Anterior cingulate cortex (tissue), 58 donors: Measurements from ENCODE around the gene GLRX.
"Not testable (repeated sequence)": the region's sequence is repeated elsewhere in the genome, so short reads cannot be mapped to it uniquely, and the experiment has no call there.

ENCODE experiments used
- DNase-seq, 58 donors: peaks; one replicate each; lab custom pipeline; 2025; lab: John Stamatoyannopoulos, UW

The GLRX gene

GRCh38 chr5:95856501-95856981 lies 34.0 kb upstream of the GLRX start:
- peak in 15 of 58 donors; percentile 15 to 53 (median 36) for DNase-seq

DNA sequence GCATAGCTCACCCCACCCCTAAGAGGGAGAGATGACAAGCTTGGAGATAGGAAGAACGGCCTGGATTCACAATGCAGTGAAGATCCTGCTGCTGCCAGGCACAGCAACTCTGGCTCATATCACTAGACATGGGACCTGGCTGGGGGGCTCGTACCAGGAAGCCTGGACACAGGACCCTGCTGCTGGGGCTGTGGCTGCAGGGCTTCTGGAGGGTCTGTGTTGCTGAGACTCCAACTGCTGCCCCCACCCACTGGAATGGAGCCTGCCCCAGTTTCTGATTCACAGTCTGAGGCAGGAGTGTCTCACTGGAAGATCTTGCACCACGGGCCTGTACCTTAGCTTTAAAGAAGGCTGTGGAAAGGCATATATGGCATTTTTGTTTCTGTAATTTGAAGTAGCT lies 31.0 kb upstream of the GLRX start:
- no peak for DNase-seq

- no peak for DNase-seq
These were observed 30.0 kb upstream of the GLRX start for GRCh38 chr5:95852567-95852966.

DNA sequence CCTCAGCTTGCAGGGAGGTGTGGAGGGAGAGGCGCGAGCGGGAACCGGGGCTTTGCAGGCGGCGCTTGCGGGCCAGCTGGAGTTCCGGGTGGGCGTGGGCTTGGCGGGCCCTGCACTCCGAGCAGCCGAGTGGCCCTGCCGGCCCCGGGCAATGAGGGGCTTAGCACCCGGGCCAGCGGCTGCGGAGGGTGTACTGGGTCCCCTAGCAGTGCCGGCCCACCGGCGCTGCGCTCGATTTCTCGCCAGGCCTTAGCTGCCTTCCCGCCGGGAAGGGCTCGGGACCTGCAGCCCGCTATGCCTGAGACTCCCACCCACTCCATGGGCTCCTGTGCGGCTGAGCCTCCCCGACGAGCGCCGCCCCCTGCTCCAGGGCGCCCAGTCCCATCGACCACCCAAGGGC lies 28.6 kb upstream of the GLRX start:
- not testable (repeated sequence) for DNase-seq

- no peak for DNase-seq
These were observed 27.9 kb upstream of the GLRX start for GRCh38 chr5:95850391-95850894.

GRCh38 chr5:95848701-95849100 lies 26.2 kb upstream of the GLRX start:
- no peak for DNase-seq

DNA sequence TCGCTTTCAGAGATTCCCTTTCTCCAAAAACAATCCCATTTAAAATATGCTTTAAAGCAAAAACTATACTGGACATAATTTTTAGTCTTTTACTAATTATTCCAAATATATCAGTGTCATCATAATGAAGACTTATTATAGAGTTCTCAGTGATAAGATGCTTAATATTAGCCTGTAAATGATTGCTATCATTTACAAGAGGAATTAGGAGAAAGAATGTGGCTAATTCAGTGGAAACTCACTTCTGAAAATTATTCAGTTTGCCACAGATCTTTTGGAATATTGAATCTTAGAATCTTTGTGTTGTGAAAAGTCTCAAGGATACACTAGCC lies 24.7 kb upstream of the GLRX start:
- no peak for DNase-seq

- peak in 52 of 58 donors; percentile 8 to 82 (median 56) for DNase-seq
These were observed 24.2 kb upstream of the GLRX start for GRCh38 chr5:95846554-95847260.

GRCh38 chr5:95845391-95845790 lies 22.9 kb upstream of the GLRX start:
- no peak for DNase-seq

GRCh38 chr5:95843733-95844223 lies 21.3 kb upstream of the GLRX start:
- peak in 2 of 58 donors; percentile 13 to 22 for DNase-seq

DNA sequence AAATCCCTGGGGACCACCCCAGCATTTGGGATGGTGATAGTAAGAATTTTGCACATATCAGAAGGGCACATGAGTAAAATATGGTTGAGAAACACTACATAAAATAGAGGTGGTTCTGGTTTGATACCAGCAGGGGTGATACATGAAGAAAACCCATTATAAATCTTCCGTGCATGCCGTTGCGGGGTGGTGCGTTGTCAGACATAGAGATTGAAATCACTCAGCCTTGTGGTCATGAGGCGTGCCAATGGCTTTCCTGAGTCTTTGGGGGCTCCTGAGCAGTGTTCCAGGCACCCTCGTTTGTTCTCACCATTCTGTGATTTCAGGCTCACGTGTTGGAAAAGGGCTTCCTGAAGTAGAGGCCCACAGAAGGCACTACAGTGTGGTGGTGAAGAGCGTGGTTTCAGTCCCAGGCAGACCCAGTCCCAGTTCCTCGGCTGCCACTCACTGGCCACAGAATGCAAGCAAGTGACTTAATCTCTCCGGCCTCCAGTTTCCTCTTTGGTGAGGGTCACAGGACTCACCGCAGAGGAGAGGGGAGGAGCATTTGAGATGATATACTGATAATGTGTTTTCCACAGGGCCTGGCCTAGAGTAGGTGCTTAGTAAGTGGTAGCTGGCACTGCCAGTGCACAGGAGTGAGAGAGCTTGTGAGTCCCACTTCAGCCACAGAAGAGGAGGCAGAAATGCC lies 20.5 kb upstream of the GLRX start:
- peak in 22 of 58 donors; percentile 11 to 50 (median 28) for DNase-seq

GRCh38 chr5:95841914-95842812 lies 19.6 kb upstream of the GLRX start:
- no peak for DNase-seq

DNA sequence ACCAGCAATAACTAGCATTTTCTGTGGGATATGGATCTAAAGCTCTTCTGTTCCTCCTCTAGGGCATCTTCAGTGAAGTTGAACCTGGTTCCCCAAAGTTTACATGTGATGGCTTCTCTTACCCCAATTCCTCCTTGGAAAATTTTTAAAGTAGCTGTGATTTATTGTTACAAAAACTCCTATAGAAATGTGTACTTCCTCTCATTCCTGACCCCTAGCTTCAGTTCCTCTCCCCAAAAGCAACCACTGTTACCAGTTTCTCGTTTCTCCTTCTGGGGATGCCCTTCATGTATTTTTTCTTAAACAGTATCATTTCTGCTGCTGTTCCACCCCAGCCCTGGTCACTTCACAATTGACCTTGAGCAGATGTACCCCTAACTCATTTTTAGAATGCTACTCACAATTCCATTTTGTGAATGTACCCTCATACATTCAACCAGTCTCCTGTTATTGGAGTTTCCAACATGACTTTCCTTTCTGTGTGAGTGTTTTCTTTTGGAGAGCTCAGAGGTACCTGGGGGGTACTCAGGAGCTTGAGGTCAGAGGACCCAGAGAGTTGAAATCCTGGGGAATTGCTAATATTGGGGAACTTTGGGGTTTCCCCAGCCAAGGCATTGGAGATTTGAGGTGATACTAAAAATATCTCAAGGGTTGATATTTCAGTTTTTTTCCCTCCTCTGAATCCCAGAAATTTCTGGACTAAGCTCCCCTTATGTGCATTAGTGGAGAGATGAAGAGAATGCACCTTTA lies 18.6 kb upstream of the GLRX start:
- no peak for DNase-seq

GRCh38 chr5:95839658-95840057 lies 17.1 kb upstream of the GLRX start:
- DNase-seq = no peak

- no peak for DNase-seq
These were observed 16.0 kb upstream of the GLRX start for GRCh38 chr5:95838556-95838955.

- DNase-seq = peak in 34 of 58 donors; percentile 8 to 71 (median 30)
These were observed 15.5 kb upstream of the GLRX start for GRCh38 chr5:95838001-95838520.

GRCh38 chr5:95837492-95837891 lies 15.0 kb upstream of the GLRX start:
- no peak for DNase-seq

- DNase-seq = not testable (repeated sequence)
These were observed 14.4 kb upstream of the GLRX start for GRCh38 chr5:95836971-95837370.

GRCh38 chr5:95836544-95836943 lies 14.0 kb upstream of the GLRX start:
- DNase-seq = no peak
